Nephron (organoid): ENCODE results near the gene SYNPR.
"Not testable (repeated sequence)": the region's sequence is repeated elsewhere in the genome, so short reads cannot be mapped to it uniquely, and the experiment has no call there.

Source experiments
- H3K27ac Mint-ChIP-seq, 3 experiments: 2 replicates each; pipeline ENCODE4 v1.8.0; 2020; ENCODE audit warnings: mixed read lengths in 3 of 3, mild to moderate bottlenecking in 2 of 3, moderate library complexity in 1 of 3
- H3K27me3 Mint-ChIP-seq: 2 replicates; pipeline ENCODE4 v1.8.0; 2021; ENCODE audit warnings: low read depth, mild to moderate bottlenecking, moderate library complexity, mixed read lengths
- H3K36me3 Mint-ChIP-seq: 2 replicates; pipeline ENCODE4 v1.8.0; 2020; ENCODE audit warnings: low read depth, mixed read lengths
- H3K4me1 Mint-ChIP-seq: 2 replicates; pipeline ENCODE4 v1.8.0; 2020; ENCODE audit warnings: mixed read lengths
- H3K4me3 Mint-ChIP-seq, 3 experiments: 2 replicates each; pipeline ENCODE4 v1.8.0; 2020; ENCODE audit warnings: mild to moderate bottlenecking in 3 of 3, mixed read lengths in 3 of 3, moderate library complexity in 2 of 3
- H3K9me3 Mint-ChIP-seq: 2 replicates; pipeline ENCODE4 v1.8.0; 2020; ENCODE audit warnings: mixed read lengths
- TF ChIP-seq, protein P1 (sequence below), 3 experiments: fragments of 200-600 bp; sonication (generic); IDR thresholded peaks; one replicate each; pipeline ENCODE4 v1.5.0; 2021; ENCODE audit warnings: antibody characterized with exemption in 3 of 3; ENCODE audit not compliant: unreplicated experiment in 3 of 3

Gene SYNPR

DNA sequence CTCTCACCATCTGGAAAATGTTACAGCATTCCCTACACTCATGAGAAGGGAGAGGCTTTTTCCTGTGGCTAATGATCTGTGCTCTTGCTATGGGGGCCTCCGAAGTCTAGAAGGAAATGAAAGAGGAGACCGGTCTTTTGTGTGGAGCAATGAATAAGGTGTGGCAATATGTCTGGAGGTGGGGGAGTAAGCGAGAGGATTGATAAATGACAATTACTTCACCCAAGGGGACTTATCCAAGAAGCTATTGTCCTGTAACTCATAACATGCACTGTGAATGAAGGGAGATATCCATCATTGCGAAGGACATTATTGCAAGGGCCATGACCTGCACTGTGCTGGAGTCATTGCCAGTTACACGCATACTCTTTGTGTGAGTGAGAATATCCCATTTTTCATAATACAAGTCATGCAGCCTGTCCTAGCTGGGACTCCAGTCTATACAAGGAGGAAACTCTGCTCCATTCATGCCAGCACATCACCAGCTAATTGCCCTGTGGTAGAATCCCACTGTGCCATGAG lies 37.7 kb upstream of the SYNPR start:
- Mint-ChIP-seq H3K9me3 (no peaks in the 10 kb centered on the region), H3K27ac (no peak overlapping the region), H3K36me3 (no peaks in the 10 kb centered on the region), H3K4me3 (no peak overlapping the region), H3K27me3 (no peaks in the 10 kb centered on the region), H3K4me1 (no peaks in the 10 kb centered on the region)
- TF ChIP-seq, protein P1, sequence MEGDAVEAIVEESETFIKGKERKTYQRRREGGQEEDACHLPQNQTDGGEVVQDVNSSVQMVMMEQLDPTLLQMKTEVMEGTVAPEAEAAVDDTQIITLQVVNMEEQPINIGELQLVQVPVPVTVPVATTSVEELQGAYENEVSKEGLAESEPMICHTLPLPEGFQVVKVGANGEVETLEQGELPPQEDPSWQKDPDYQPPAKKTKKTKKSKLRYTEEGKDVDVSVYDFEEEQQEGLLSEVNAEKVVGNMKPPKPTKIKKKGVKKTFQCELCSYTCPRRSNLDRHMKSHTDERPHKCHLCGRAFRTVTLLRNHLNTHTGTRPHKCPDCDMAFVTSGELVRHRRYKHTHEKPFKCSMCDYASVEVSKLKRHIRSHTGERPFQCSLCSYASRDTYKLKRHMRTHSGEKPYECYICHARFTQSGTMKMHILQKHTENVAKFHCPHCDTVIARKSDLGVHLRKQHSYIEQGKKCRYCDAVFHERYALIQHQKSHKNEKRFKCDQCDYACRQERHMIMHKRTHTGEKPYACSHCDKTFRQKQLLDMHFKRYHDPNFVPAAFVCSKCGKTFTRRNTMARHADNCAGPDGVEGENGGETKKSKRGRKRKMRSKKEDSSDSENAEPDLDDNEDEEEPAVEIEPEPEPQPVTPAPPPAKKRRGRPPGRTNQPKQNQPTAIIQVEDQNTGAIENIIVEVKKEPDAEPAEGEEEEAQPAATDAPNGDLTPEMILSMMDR (IDR thresholded peaks at IDR 0.05; ENCODE audit: unreplicated experiment in 3 of 3): no peak

DNA sequence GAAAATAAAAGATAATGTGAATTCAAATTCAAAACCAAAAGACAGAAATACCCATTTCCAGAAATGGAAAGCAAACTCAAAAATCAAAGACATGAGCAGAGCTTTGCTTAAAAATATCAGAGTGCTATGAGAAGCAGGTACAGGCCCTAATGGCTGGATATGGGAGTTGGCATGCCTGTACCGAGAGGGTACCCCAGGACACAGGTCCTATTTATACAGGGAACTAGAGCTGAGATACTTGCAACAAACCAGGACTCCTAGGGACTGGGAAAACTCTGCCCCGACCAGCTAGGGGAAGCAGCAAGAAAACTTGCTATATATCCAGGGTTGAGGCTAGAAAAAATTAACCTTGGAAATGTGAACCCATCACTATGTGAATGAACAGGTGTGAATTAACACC lies 36.0 kb upstream of the SYNPR start:
- Mint-ChIP-seq H3K4me3 (no peak overlapping the region), H3K27ac (no peak overlapping the region), H3K4me1 (no peaks in the 10 kb centered on the region), H3K27me3 (peaks cover under 1% of the 10 kb centered on the region), H3K9me3 (no peaks in the 10 kb centered on the region), H3K36me3 (no peaks in the 10 kb centered on the region)
- TF ChIP-seq, protein P1 (IDR thresholded peaks at IDR 0.05; ENCODE audit: unreplicated experiment in 3 of 3): no peak

DNA sequence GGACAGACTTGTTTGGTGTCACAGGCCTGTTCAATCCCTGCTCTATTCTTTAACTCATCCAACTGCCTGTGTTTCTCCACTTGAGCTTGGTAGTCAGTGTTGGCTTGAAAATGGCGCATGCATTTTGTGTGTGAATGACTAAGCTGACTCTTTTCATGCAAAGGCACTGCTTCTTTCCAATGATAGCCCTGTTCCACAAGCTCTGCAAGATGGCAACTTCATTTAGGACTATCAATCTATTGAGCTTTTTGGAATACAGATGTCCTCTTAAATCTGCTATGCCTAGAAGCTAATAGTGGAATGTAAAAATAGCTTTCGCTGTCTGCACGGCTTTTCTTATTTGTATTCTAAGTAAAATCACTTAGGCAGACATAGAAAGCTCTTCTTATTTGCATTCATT lies 33.6 kb upstream of the SYNPR start:
- peaks cover 8% of the 10 kb centered on the region for H3K27me3 Mint-ChIP-seq
- no peaks in the 10 kb centered on the region for H3K4me1 Mint-ChIP-seq
- H3K4me3 Mint-ChIP-seq: no peak overlapping the region
- no peak overlapping the region for H3K27ac Mint-ChIP-seq
- TF ChIP-seq, protein P1 (IDR thresholded peaks at IDR 0.05; ENCODE audit: unreplicated experiment in 3 of 3): no peak
- H3K9me3 Mint-ChIP-seq: no peaks in the 10 kb centered on the region
- no peaks in the 10 kb centered on the region for H3K36me3 Mint-ChIP-seq

DNA sequence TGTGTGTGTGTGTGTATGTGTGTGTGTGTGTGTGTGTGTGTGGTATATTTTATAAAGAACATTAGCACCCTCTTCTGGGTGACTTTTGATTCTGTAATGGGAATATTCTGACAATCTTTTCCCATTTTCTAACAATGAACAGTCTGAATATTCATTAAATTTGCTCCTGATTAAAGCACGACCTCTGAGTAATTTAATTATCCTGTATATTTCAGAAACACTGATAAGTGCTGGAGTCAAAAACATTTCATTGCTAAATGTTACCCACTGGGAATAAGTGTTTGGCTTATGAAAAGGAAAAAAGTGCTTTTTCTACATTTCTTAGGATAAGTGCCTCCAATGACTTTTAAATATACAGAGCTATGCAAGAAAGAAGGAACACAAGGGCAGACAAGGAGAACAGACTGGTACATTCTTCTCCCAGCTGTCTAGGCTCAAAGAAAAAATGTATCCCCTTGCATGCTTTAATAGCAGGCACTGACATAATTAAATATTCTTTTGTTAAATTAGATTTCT lies 32.3 kb upstream of the SYNPR start:
- H3K27me3 Mint-ChIP-seq: peaks cover 8% of the 10 kb centered on the region
- H3K9me3 Mint-ChIP-seq: no peaks in the 10 kb centered on the region
- no peaks in the 10 kb centered on the region for H3K4me1 Mint-ChIP-seq
- H3K27ac Mint-ChIP-seq: no peak overlapping the region
- H3K36me3 Mint-ChIP-seq: no peaks in the 10 kb centered on the region
- H3K4me3 Mint-ChIP-seq: no peak overlapping the region
- TF ChIP-seq, protein P1 (IDR thresholded peaks at IDR 0.05; ENCODE audit: unreplicated experiment in 3 of 3): no peak

DNA sequence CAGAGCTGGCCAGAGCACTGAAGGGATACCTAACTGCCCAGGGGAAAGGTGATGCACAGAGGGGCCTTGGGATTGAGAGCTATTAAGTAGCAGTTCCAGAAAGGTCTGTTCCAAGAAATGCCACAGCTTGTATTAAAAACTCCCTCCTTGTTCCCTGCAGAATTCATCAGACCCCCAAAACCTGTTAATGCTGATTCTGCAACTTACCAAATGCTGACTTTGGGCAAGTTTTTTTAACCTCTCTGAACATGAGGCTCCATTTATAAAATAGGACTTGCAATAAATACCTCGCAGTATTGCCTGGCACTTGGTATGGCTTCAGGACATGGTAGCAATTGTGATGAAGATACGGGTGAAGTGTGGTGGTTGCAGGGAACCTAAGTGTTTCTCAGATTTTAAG lies 30.1 kb upstream of the SYNPR start:
- H3K9me3 Mint-ChIP-seq: no peaks in the 10 kb centered on the region
- H3K27ac Mint-ChIP-seq: no peak overlapping the region
- no peaks in the 10 kb centered on the region for H3K4me1 Mint-ChIP-seq
- no peaks in the 10 kb centered on the region for H3K36me3 Mint-ChIP-seq
- TF ChIP-seq, protein P1 (IDR thresholded peaks at IDR 0.05; ENCODE audit: unreplicated experiment in 3 of 3): no peak
- peaks cover 12% of the 10 kb centered on the region for H3K27me3 Mint-ChIP-seq
- no peak overlapping the region for H3K4me3 Mint-ChIP-seq

DNA sequence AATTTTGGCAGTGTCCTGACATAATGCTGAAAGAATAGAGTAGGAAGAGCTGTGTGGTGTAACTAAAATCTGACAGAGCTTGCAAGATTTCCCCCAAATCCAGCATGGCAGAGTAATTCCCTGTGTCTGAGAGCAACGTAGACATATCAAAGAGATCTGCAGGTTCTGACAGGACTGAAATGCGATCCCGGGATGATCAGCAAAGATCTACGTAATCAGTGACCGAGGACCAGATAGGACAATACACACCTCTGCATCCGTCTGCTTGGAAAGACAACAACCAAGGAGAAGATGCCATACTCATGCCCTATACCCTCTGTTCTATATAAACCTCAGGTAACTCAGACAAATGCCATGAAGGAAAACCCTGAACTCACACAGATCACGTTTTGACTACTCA lies 26.6 kb upstream of the SYNPR start:
- Mint-ChIP-seq H3K4me1 (no peaks in the 10 kb centered on the region), H3K9me3 (peaks cover 4% of the 10 kb centered on the region), H3K4me3 (no peak overlapping the region), H3K27ac (no peak overlapping the region), H3K36me3 (no peaks in the 10 kb centered on the region), H3K27me3 (peaks cover 12% of the 10 kb centered on the region)
- TF ChIP-seq, protein P1 (IDR thresholded peaks at IDR 0.05; ENCODE audit: unreplicated experiment in 3 of 3): no peak

DNA sequence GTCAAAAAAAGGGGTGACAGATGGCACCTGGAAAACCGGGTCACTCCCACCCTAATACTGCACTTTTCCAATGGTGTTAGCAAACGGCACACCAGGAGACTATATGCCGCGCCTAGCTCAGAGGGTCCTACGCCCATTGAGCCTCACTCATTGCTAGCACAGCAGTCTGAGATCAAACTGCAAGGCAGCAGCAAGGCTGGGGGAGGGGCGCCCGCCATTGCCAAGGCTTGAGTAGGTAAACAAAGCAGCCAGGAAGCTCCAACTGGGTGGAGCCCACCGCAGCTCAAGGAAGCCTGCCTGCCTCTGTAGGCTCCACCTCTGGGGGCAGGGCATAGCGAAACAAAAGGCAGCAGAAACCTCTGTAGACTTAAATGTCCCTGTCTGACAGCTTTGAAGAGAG lies 22.3 kb upstream of the SYNPR start:
- not testable (repeated sequence) for H3K4me1 Mint-ChIP-seq, H3K36me3 Mint-ChIP-seq, H3K4me3 Mint-ChIP-seq, H3K27ac Mint-ChIP-seq
- peaks cover 16% of the 10 kb centered on the region for H3K9me3 Mint-ChIP-seq
- peaks cover 12% of the 10 kb centered on the region for H3K27me3 Mint-ChIP-seq
